Natural killer cell treated with Interleukin-12 subunit alpha and Interleukin-12 subunit beta and Interleukin-15 and Interleukin-18, amount 100 ng/mL, for 72 hours (primary cell): ENCODE results near the gene KLF3. TPM values are rescaled to one million over a fixed set of nuclear protein-coding genes. Genes with fewer than 3 reads are reported as not detected.
"Not testable (repeated sequence)": the region's sequence is repeated elsewhere in the genome, so short reads cannot be mapped to it uniquely, and the experiment has no call there.

ENCODE experiments used
- ATAC-seq, 2 donors: fragments of 150-1000 bp; cut with Tn5 transposase in 1 of 2; sonication (Bioruptor Pico), chemical (Tn5 transposase) in 1 of 2; 2 replicates each; pipeline ENCODE4 v1.10.0; 2021
- DNase-seq: peaks from one replicate; pipeline ENCODE4 v3.0.0; 2022; ENCODE audit warnings: low spot score
- H3K27ac Mint-ChIP-seq, 2 donors: 1 replicate in 1 of 2; 2 replicates in 1 of 2; pipeline ENCODE4 v1.8.0; 2022; ENCODE audit warnings: mixed read lengths in 2 of 2, mild to moderate bottlenecking in 1 of 2, moderate library complexity in 1 of 2
- H3K27me3 Mint-ChIP-seq, 2 donors: 1 replicate in 1 of 2; 2 replicates in 1 of 2; pipeline ENCODE4 v1.8.0; 2022; ENCODE audit warnings: mixed read lengths in 2 of 2
- H3K36me3 Mint-ChIP-seq: one replicate; pipeline ENCODE4 v1.8.0; 2022; ENCODE audit warnings: mixed read lengths
- H3K4me1 Mint-ChIP-seq, 2 donors: 1 replicate in 1 of 2; 2 replicates in 1 of 2; pipeline ENCODE4 v1.8.0; 2022; ENCODE audit warnings: low read depth in 2 of 2, mixed read lengths in 2 of 2, mild to moderate bottlenecking in 1 of 2
- H3K4me3 Mint-ChIP-seq: one replicate; pipeline ENCODE4 v1.8.0; 2022; ENCODE audit warnings: mixed read lengths
- H3K9me3 Mint-ChIP-seq: 2 replicates; pipeline ENCODE4 v1.8.0; 2022; ENCODE audit warnings: mixed read lengths
- total RNA-seq, 2 donors: library from RNA; stranded (reverse); gene quantifications; one replicate each; pipeline ENCODE4 v1.2.3, GENCODE V29; 2022

KLF3 gene
- total RNA-seq, 2 donors from 2014 or later = 68.6 to 68.9 TPM

DNA sequence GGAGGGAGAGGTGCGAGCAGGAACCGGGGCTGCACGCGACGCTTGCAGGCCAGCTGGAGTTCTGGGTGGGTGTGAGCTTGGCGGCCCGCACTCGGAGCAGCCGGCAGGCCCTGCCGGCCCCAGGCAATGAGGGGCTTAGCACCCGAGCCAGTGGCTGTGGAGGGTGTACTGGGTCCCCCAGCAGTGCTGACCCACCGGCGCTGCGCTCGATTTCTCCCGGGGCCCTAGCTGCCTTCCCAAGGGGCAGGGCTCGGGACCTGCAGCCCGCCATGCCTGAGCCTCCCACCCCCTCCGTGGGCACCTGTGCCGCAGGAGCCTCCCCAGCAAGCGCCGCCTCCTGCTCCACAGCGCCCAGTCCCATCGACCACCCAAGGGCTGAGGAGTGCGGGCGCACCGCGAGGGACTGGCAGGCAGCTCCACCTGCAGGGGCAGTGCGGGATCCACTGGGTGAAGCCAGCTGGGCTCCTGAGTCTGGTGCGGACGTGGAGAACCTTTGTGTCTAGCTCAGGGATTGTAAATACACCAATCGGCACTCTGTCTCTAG is 37.0 kb upstream of the KLF3 start:
- H3K27ac Mint-ChIP-seq, H3K9me3 Mint-ChIP-seq, DNase-seq, H3K36me3 Mint-ChIP-seq, ATAC-seq, H3K4me3 Mint-ChIP-seq, H3K4me1 Mint-ChIP-seq, H3K27me3 Mint-ChIP-seq: not testable (repeated sequence)

- no peak overlapping the region for H3K4me3 Mint-ChIP-seq
- no peak for ATAC-seq
- no peaks in the 10 kb centered on the region for H3K27me3 Mint-ChIP-seq
- H3K36me3 Mint-ChIP-seq = no peaks in the 10 kb centered on the region
- H3K4me1 Mint-ChIP-seq = no peaks in the 10 kb centered on the region
- H3K9me3 Mint-ChIP-seq = no peaks in the 10 kb centered on the region
- no peak overlapping the region for H3K27ac Mint-ChIP-seq
- no peak for DNase-seq
Measured at GRCh38 chr4:38630519-38630918, 33.5 kb upstream of the KLF3 start.

DNA sequence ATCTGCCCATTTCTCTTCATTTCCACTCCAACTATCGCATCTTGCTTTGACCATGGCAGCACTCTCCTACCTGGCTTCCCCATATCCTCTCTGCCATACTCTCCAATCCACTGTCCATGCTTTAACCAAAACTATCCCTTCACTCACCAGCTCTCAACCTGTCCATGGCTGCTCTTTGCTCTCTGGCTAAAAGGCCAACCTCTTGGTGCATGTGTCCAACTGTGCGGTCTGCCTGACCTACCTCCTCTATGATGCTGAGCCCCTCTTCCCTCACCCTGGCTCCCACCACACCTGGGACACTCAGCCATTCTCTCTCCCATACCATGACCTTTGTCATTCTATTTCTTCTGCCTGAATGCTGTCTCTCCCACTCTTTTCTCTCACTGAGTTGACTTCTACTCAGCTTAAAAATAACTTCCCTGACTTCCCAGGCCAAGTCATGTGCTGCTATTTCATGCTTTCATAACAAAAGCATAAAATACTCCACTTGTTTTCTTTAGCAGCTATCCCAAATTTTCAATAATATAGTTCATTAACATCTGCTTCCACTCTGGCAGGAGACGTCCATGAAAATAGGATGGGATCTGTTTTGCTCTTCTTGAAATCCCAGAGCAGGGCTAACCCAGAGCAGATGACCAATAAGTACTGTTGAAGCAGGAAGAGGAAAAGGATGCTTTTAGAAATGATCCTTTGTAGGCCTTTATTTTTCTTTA is 29.8 kb upstream of the KLF3 start:
- Mint-ChIP-seq H3K9me3 (no peaks in the 10 kb centered on the region), H3K36me3 (no peaks in the 10 kb centered on the region), H3K27me3 (no peaks in the 10 kb centered on the region), H3K4me1 (peaks cover 0 to 2% of the 10 kb centered on the region in 2 donors), H3K4me3 (no peak overlapping the region), H3K27ac (peak overlapping the region in 1 of 2 donors; percentile 6)
- no peak for DNase-seq
- no peak for ATAC-seq

DNA sequence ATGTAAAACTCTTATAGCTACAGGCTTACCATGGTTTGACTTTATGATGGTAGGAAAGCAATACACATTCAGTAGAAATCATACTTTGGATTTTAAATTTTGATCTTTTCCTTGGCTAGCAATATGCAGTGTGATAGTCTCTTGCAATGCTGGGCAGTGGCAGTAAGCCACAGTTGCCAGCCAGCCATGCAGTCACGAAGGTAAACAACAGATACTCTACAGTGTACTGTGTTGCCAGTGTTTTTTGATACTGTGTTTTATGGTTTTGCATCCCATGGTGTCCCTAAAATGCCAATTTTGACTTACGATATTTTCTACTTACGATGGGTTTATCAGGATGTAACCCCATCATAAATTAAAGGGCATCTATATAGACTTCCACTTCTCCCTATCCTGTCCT is 24.8 kb upstream of the KLF3 start:
- H3K4me1 Mint-ChIP-seq = peaks cover 0 to 4% of the 10 kb centered on the region in 2 donors
- H3K27me3 Mint-ChIP-seq = peaks cover 0 to 2% of the 10 kb centered on the region in 2 donors
- no peak for ATAC-seq
- no peak for DNase-seq
- no peak overlapping the region for H3K27ac Mint-ChIP-seq
- no peaks in the 10 kb centered on the region for H3K9me3 Mint-ChIP-seq
- H3K4me3 Mint-ChIP-seq = no peak overlapping the region
- peaks cover 5% of the 10 kb centered on the region for H3K36me3 Mint-ChIP-seq

DNA sequence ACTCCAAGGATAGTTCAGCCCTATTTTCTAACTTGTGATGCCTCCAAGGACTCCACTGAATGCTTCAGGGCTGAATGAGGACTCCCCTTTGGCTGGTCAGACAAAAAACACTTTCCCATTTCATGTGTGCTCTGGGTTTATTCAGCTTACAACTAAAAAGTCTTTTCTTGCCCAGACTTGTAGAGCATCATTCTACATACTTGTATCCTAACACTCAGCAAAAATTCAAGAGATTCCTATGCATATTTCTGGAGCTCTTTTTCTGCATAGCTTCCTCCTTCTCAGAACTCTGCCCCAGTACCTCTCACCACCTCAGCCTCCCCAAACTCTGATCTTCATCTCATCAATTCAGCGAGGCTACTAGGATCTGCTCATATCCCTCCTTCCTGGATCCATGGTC is 22.2 kb upstream of the KLF3 start:
- ATAC-seq = no peak
- DNase-seq = no peak
- Mint-ChIP-seq H3K9me3 (no peaks in the 10 kb centered on the region), H3K27me3 (peaks cover 0 to 2% of the 10 kb centered on the region in 2 donors), H3K4me3 (no peak overlapping the region), H3K4me1 (peaks cover 0 to 11% of the 10 kb centered on the region in 2 donors), H3K27ac (no peak overlapping the region), H3K36me3 (peaks cover 5% of the 10 kb centered on the region)

- H3K36me3 Mint-ChIP-seq = peaks cover 5% of the 10 kb centered on the region
- peaks cover 0 to 2% of the 10 kb centered on the region in 2 donors for H3K27me3 Mint-ChIP-seq
- DNase-seq (no peak), ATAC-seq (no peak)
- H3K9me3 Mint-ChIP-seq = no peaks in the 10 kb centered on the region
- H3K27ac Mint-ChIP-seq = no peak overlapping the region
- H3K4me1 Mint-ChIP-seq = peaks cover 10 to 15% of the 10 kb centered on the region in 2 donors
- no peak overlapping the region for H3K4me3 Mint-ChIP-seq
Measured at GRCh38 chr4:38644201-38644600, 19.8 kb upstream of the KLF3 start.

- no peak overlapping the region for H3K4me3 Mint-ChIP-seq
- ATAC-seq (no peak), DNase-seq (no peak)
- no peak overlapping the region for H3K27ac Mint-ChIP-seq
- no peaks in the 10 kb centered on the region for H3K27me3 Mint-ChIP-seq
- peaks cover 10 to 13% of the 10 kb centered on the region in 2 donors for H3K4me1 Mint-ChIP-seq
- H3K36me3 Mint-ChIP-seq = no peaks in the 10 kb centered on the region
- no peaks in the 10 kb centered on the region for H3K9me3 Mint-ChIP-seq
Measured at GRCh38 chr4:38647101-38647819, 16.7 kb upstream of the KLF3 start.

DNA sequence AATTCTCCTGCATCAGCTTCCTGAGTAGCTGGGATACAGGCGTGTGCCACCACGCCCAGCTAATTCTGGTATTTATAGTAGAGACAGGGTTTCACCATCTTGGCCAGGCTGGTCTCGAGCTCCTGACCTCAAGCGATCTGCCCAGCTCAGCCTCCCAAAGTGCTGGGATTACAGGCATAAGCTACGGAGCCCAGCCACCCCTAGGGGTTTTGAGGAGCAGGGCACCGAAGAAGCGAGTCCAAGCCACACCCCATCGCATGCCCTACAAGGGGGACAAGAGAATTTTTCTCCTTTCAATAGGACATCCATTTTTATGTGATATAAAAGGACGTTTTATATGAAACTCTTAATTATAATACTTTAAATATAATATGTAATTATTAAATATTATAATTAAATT is 13.9 kb upstream of the KLF3 start:
- no peaks in the 10 kb centered on the region for H3K27me3 Mint-ChIP-seq

GRCh38 chr4:38654273-38654672 is 9.7 kb upstream of the KLF3 start:
- no peak for DNase-seq
- peak; percentile 70 to 83 for ATAC-seq
- Mint-ChIP-seq H3K36me3 (peaks cover 4% of the 10 kb centered on the region), H3K4me3 (peak overlapping the region; percentile 91), H3K27ac (peak overlapping the region; percentile 79 to 86), H3K9me3 (no peaks in the 10 kb centered on the region), H3K27me3 (no peaks in the 10 kb centered on the region), H3K4me1 (peaks cover 33 to 46% of the 10 kb centered on the region in 2 donors)

More for the DNA sequence above, 13.9 kb upstream of the KLF3 start:
- Mint-ChIP-seq H3K27ac (no peak overlapping the region), H3K9me3 (no peaks in the 10 kb centered on the region), H3K4me3 (no peak overlapping the region), H3K4me1 (peaks cover 25 to 29% of the 10 kb centered on the region in 2 donors), H3K36me3 (no peaks in the 10 kb centered on the region)
- ATAC-seq (no peak), DNase-seq (no peak)

DNA sequence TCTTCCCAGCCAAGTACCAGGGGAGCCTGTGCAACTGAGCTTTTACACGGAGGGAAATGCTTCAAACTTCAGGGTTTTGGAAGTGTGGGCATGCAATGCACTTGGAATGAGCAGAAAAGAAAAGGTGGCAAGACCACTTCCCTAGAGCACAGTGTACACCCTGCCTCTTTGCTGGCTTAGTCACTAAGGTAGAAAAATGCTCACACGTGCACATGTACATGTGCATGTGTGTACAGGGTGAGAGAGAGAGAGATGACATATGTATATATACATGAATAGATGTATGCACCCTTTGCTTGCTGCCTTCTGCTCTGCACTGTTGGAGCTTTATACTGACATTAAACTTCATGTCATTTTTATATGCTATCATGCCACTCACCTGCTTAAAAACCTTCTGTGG is 7.9 kb upstream of the KLF3 start:
- Mint-ChIP-seq H3K4me3 (no peak overlapping the region), H3K27me3 (no peaks in the 10 kb centered on the region), H3K27ac (peak overlapping the region; percentile 79 to 86), H3K4me1 (peaks cover 48 to 54% of the 10 kb centered on the region in 2 donors), H3K36me3 (peaks cover 8% of the 10 kb centered on the region), H3K9me3 (peaks cover 5% of the 10 kb centered on the region)
- peak in 1 of 2 donors; percentile 41 for ATAC-seq
- DNase-seq = no peak

DNA sequence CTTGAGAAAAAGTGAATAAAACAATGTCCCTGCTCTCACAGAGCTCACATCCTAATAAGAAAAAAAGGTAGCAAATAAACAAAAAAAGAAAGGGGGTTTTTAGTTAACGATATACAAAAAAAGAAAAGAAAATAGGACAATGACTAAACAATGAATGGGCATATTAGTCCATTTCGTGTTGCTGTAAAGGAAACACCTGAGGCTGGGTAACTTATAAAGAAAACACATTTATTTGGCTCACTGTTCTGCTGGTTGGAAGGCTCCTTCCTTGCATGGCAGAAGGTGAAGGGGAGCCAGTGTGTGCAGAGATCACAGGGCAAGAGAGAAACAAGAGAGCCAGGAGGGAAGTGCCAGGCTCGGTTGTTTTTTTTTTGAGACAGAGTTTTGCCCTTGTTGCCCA is 4.7 kb upstream of the KLF3 start:
- H3K4me1 Mint-ChIP-seq = peaks cover 56 to 59% of the 10 kb centered on the region in 2 donors
- H3K9me3 Mint-ChIP-seq = peaks cover 6% of the 10 kb centered on the region
- DNase-seq = no peak
- no peak for ATAC-seq
- H3K27me3 Mint-ChIP-seq = no peaks in the 10 kb centered on the region
- peak overlapping the region; percentile 42 to 68 for H3K27ac Mint-ChIP-seq
- H3K36me3 Mint-ChIP-seq = peaks cover 10% of the 10 kb centered on the region
- H3K4me3 Mint-ChIP-seq = no peak overlapping the region

GRCh38 chr4:38660838-38661237 is 3.2 kb upstream of the KLF3 start:
- DNase-seq (no peak), ATAC-seq (no peak)
- H3K4me1 Mint-ChIP-seq = peaks cover 51 to 53% of the 10 kb centered on the region in 2 donors
- peaks cover 10% of the 10 kb centered on the region for H3K36me3 Mint-ChIP-seq
- H3K27me3 Mint-ChIP-seq = no peaks in the 10 kb centered on the region
- H3K27ac Mint-ChIP-seq = peak overlapping the region; percentile 80 to 86
- peak overlapping the region; percentile 10 for H3K4me3 Mint-ChIP-seq
- H3K9me3 Mint-ChIP-seq = peaks cover 6% of the 10 kb centered on the region

GRCh38 chr4:38661371-38661770 is 2.6 kb upstream of the KLF3 start:
- ATAC-seq = no peak
- no peak for DNase-seq
- H3K4me1 Mint-ChIP-seq = peaks cover 49 to 53% of the 10 kb centered on the region in 2 donors
- H3K9me3 Mint-ChIP-seq = peaks cover 6% of the 10 kb centered on the region
- H3K36me3 Mint-ChIP-seq = peaks cover 10% of the 10 kb centered on the region
- peak overlapping the region; percentile 10 for H3K4me3 Mint-ChIP-seq
- H3K27ac Mint-ChIP-seq = peak overlapping the region; percentile 80 to 86
- no peaks in the 10 kb centered on the region for H3K27me3 Mint-ChIP-seq

DNA sequence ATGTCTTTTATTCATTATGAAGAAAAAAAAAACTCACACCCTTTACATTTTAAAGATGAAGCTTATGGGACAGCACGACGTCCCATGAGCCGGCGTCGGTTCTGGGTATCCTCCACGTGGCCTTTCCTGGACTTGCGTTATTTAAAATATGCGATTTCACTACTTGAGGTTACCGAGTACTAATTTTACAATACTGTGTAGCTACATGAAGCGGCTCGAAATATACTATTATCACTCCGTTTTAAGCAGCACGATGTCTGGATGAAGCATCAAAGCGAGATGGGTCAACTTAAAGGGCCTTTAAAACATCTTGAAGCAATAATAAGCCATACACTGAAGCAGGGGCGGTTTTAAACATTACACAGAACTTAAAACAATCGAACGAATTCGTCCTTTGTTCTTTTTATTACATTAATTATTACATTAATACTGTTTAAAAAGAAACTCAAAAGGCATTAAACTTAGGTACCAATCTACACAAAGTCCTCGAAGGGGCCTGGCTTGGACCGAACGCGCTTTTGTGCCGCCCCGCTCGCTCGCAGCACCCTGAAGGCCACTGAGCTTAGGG is 1.4 kb upstream of the KLF3 start:
- Mint-ChIP-seq H3K27ac (peak overlapping the region; percentile 80 to 86), H3K27me3 (no peaks in the 10 kb centered on the region), H3K36me3 (peaks cover 14% of the 10 kb centered on the region), H3K4me3 (peak overlapping the region; percentile 79), H3K4me1 (peaks cover 54 to 62% of the 10 kb centered on the region in 2 donors), H3K9me3 (peaks cover 6% of the 10 kb centered on the region)
- DNase-seq (no peak), ATAC-seq (no peak)
